Upper lobe of left lung (tissue), 6 donors: ENCODE data around the gene EVC2. TPM values are rescaled to one million over a fixed set of nuclear protein-coding genes. Genes with fewer than 3 reads are reported as not detected.

Experiments
- ATAC-seq, 2 donors: fragments of 200-7000 bp; cut with Tn5 transposase; one replicate each; pipeline ENCODE4 v1.9.1; 2022; ENCODE audit warnings: mild to moderate bottlenecking in 2 of 2, moderate library complexity in 2 of 2; ENCODE audit not compliant: low FRiP score in 2 of 2
- DNase-seq, 2 donors: peaks; one replicate each; pipeline ENCODE4 v3.0.0-alpha.2; 2019 to 2020
- H3K27ac ChIP-seq, 4 donors: fragments of 200-600 bp; sonication (generic); one replicate each; pipeline ENCODE4 v1.5.1; 2016 to 2019
- H3K27me3 ChIP-seq, 4 donors: fragments of 200-600 bp; sonication (generic); one replicate each; pipeline ENCODE4 v1.5.1; 2017 to 2019
- H3K36me3 ChIP-seq, 4 donors: fragments of 200-600 bp; sonication (generic); one replicate each; pipeline ENCODE4 v1.5.1; 2016 to 2019
- H3K4me1 ChIP-seq, 4 donors: fragments of 200-600 bp; sonication (generic); one replicate each; pipeline ENCODE4 v1.5.1; 2018 to 2019
- H3K4me3 ChIP-seq, 4 donors: fragments of 200-600 bp; sonication (generic); one replicate each; pipeline ENCODE4 v1.5.1; 2017 to 2019; ENCODE audit warnings: mild to moderate bottlenecking in 2 of 4, moderate library complexity in 1 of 4
- H3K9me3 ChIP-seq, 4 donors: fragments of 200-600 bp; sonication (generic); one replicate each; pipeline ENCODE4 v1.5.1; 2018 to 2019
- CTCF ChIP-seq, 6 experiments: fragments of 450-650 bp in 4 of 6; fragments of 200-600 bp in 2 of 6; sonication (generic) in 2 of 6; IDR thresholded peaks; one replicate each; pipeline ENCODE4 v1.5.1; 2016 to 2019; ENCODE audit warnings: antibody characterized with exemption in 6 of 6
- EP300 ChIP-seq, 4 donors: sonication (generic); formaldehyde crosslinking; IDR thresholded peaks; one replicate each; pipeline ENCODE4 v1.5.1; 2017; ENCODE audit warnings: antibody characterized with exemption in 4 of 4, control low read depth in 2 of 4
- POLR2A ChIP-seq, 4 donors: fragments of 450-650 bp; IDR thresholded peaks; one replicate each; pipeline ENCODE4 v1.5.1; 2016 to 2017; ENCODE audit warnings: antibody characterized with exemption in 4 of 4, mild to moderate bottlenecking in 2 of 4
- POLR2AphosphoS5 ChIP-seq, 2 donors: sonication (generic); formaldehyde crosslinking; IDR thresholded peaks; one replicate each; pipeline ENCODE4 v1.5.1; 2017; ENCODE audit warnings: antibody characterized with exemption in 2 of 2
- WGBS, 2 donors: methylation state at CpG; one replicate each; pipeline ENCODE4 v1.1.5; 2017 to 2018; 5-methylcytosine and 5-hydroxymethylcytosine counted together
- total RNA-seq, 6 donors: library from RNA; depleted of rRNA in 4 of 6; stranded (reverse); fragments of >200 nt in 4 of 6; gene quantifications; one replicate each; pipeline versions ENCODE4 v1.1.0 to v1.2.1, GENCODE V29; 2016 to 2021
- donor health status: DM: no; HTN: no; CAD: no; lungs with moderate emphysema.
- donor health status: DM: no; HTN: yes; CAD: no; lungs with severe emphysema.

EVC2 gene
- total RNA-seq, 6 donors from 2014 or later, result 3.2 to 26.2 (median 5.6) TPM

- no peak for DNase-seq
- 91 to 96% methylated on average over 8 of the region's 8 CpGs for WGBS, 2 donors
- no peaks in the 10 kb centered on the region for H3K27me3 ChIP-seq
- no peak for ATAC-seq
- no peak overlapping the region for H3K27ac ChIP-seq
- no peaks in the 10 kb centered on the region for H3K4me1 ChIP-seq
- no peak overlapping the region for H3K4me3 ChIP-seq
- H3K9me3 ChIP-seq, result no peaks in the 10 kb centered on the region
- H3K36me3 ChIP-seq, result peaks cover 0 to 27% (median 11%) of the 10 kb centered on the region in 4 donors
- TF ChIP-seq POLR2AphosphoS5 (IDR thresholded peaks at IDR 0.05) (no peak), EP300 (IDR thresholded peaks at IDR 0.05) (no peak), POLR2A (IDR thresholded peaks at IDR 0.05) (no peak), CTCF (IDR thresholded peaks at IDR 0.05) (no peak)
Measured at GRCh38 chr4:5676763-5677162, 31.6 kb downstream of the EVC2 start.

GRCh38 chr4:5666741-5667140 lies 41.6 kb downstream of the EVC2 start:
- H3K36me3 ChIP-seq, result peaks cover 0 to 20% (median 2%) of the 10 kb centered on the region in 4 donors
- no peaks in the 10 kb centered on the region for H3K27me3 ChIP-seq
- no peak overlapping the region for H3K27ac ChIP-seq
- DNase-seq, result no peak
- no peaks in the 10 kb centered on the region for H3K9me3 ChIP-seq
- 76 to 77% methylated on average over 1 of the region's 1 CpG for WGBS, 2 donors
- ATAC-seq, result no peak
- TF ChIP-seq EP300 (IDR thresholded peaks at IDR 0.05), result no peak
- no peak for TF ChIP-seq POLR2AphosphoS5 (IDR thresholded peaks at IDR 0.05)
- TF ChIP-seq CTCF (IDR thresholded peaks at IDR 0.05), result no peak
- TF ChIP-seq POLR2A (IDR thresholded peaks at IDR 0.05), result no peak
- no peak overlapping the region for H3K4me3 ChIP-seq
- no peaks in the 10 kb centered on the region for H3K4me1 ChIP-seq

- Histone ChIP-seq H3K27me3 (no peaks in the 10 kb centered on the region), H3K4me1 (no peaks in the 10 kb centered on the region), H3K27ac (no peak overlapping the region), H3K36me3 (peaks cover 0 to 24% (median 3%) of the 10 kb centered on the region in 4 donors), H3K4me3 (no peak overlapping the region), H3K9me3 (no peaks in the 10 kb centered on the region)
- TF ChIP-seq CTCF (IDR thresholded peaks at IDR 0.05), result no peak
- DNase-seq (no peak), ATAC-seq (peak in 1 of 2 donors; percentile 63)
- 89 to 96% methylated on average over 12 of the region's 12 CpGs for WGBS, 2 donors
Measured at GRCh38 chr4:5664778-5665177, 43.6 kb downstream of the EVC2 start.

- Histone ChIP-seq H3K4me1 (no peaks in the 10 kb centered on the region), H3K9me3 (no peaks in the 10 kb centered on the region), H3K36me3 (peaks cover 0 to 28% (median 3%) of the 10 kb centered on the region in 4 donors), H3K27me3 (no peaks in the 10 kb centered on the region), H3K27ac (no peak overlapping the region), H3K4me3 (no peak overlapping the region)
- ATAC-seq (no peak), DNase-seq (no peak)
- TF ChIP-seq POLR2AphosphoS5 (IDR thresholded peaks at IDR 0.05) (no peak), EP300 (IDR thresholded peaks at IDR 0.05) (no peak), CTCF (IDR thresholded peaks at IDR 0.05) (no peak), POLR2A (IDR thresholded peaks at IDR 0.05) (no peak)
- 50 to 58% methylated on average over 1 of the region's 1 CpG for WGBS, 2 donors
Measured at GRCh38 chr4:5662555-5662954, 45.8 kb downstream of the EVC2 start.

GRCh38 chr4:5661237-5661636 lies 47.1 kb downstream of the EVC2 start:
- TF ChIP-seq CTCF (IDR thresholded peaks at IDR 0.05) (no peak), POLR2A (IDR thresholded peaks at IDR 0.05) (no peak), POLR2AphosphoS5 (IDR thresholded peaks at IDR 0.05) (no peak), EP300 (IDR thresholded peaks at IDR 0.05) (no peak)
- H3K27ac ChIP-seq, result no peak overlapping the region
- no peak for ATAC-seq
- peaks cover 0 to 31% (median 3%) of the 10 kb centered on the region in 4 donors for H3K36me3 ChIP-seq
- no peaks in the 10 kb centered on the region for H3K4me1 ChIP-seq
- no peak overlapping the region for H3K4me3 ChIP-seq
- no peaks in the 10 kb centered on the region for H3K27me3 ChIP-seq
- no peak for DNase-seq
- 81 to 83% methylated on average over 4 of the region's 4 CpGs for WGBS, 2 donors
- no peaks in the 10 kb centered on the region for H3K9me3 ChIP-seq
